ENCODE data around the gene SETDB2. TPM values are rescaled to one million over a fixed set of nuclear protein-coding genes. Genes with fewer than 3 reads are reported as not detected.

The SETDB2 gene
- polyA plus RNA-seq, 3 donors = 4.8 to 6.8 (median 6.4) TPM

DNA sequence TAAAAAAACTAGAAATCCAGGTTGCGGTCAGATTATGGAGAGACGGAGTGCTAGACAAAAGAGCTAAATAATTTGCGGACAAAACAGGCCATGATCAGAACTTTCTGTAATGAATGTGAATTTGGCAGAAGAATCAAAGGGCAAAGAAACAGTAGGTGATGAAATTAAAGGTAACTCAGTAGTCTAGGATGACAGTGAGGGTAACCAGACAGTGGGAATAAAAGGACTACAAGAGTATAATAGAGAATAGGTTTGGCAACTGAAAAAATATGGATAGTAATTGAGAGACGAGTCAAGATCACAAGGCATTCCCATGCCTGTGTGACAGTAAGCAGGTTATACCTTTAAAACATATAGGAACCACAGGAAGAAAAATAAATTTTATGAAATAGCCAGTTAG, 36.1 kb upstream of the SETDB2 start:
- Histone ChIP-seq H3K4me1 (ENCODE audit: control insufficient read depth in 1 of 2, insufficient read depth in 2 of 2, low read length in 2 of 2) (no peaks in the 10 kb centered on the region), H4K20me1 (ENCODE audit: insufficient read depth, low read length) (no peaks in the 10 kb centered on the region), H3K4me3 (replicated peaks in 1 of 3; ENCODE audit: low read depth in 2 of 3, low read length in 3 of 3) (no peak overlapping the region), H3K9ac (ENCODE audit: insufficient read depth, low read length, poor library complexity, severe bottlenecking) (no peak overlapping the region), H3K79me2 (ENCODE audit: insufficient read depth, low read length) (no peaks in the 10 kb centered on the region), H3K27ac (ENCODE audit: low read depth in 1 of 2, low read length in 2 of 2) (no peak overlapping the region), H3K9me3 (replicated peaks in 1 of 2; ENCODE audit: control insufficient read depth in 1 of 2, insufficient read depth in 1 of 2, low read length in 2 of 2) (peaks cover 5 to 7% of the 10 kb centered on the region in 2 donors), H2AFZ (ENCODE audit: insufficient read depth, low read depth, low read length, poor library complexity, severe bottlenecking) (no peak overlapping the region), H3K27me3 (ENCODE audit: control insufficient read depth in 2 of 2, insufficient read depth in 2 of 2, low read length in 2 of 2) (no peaks in the 10 kb centered on the region), H3K36me3 (replicated peaks in 1 of 2; ENCODE audit: control insufficient read depth in 1 of 2, insufficient read depth in 2 of 2, low read length in 2 of 2) (no peaks in the 10 kb centered on the region), H3K4me2 (replicated peaks; ENCODE audit: extremely low read depth, low read length, poor library complexity, severe bottlenecking) (no peak overlapping the region)
- intact Hi-C loops (cut with micrococcal nuclease) = no loop called here
- Mint-ChIP-seq H3K27ac (no peak overlapping the region), H3K36me3 (peaks cover 5 to 7% of the 10 kb centered on the region in 2 donors), H3K4me1 (no peaks in the 10 kb centered on the region), H3K4me3 (no peak overlapping the region), H3K9me3 (peaks cover 11 to 25% (median 20%) of the 10 kb centered on the region in 7 donors), H3K27me3 (ENCODE audit: low read depth in 3 of 3) (no peaks in the 10 kb centered on the region)
- WGBS (ENCODE audit: insufficient coverage) = 73% methylated on average over 3 of the region's 4 CpGs
- TF ChIP-seq, protein P1, sequence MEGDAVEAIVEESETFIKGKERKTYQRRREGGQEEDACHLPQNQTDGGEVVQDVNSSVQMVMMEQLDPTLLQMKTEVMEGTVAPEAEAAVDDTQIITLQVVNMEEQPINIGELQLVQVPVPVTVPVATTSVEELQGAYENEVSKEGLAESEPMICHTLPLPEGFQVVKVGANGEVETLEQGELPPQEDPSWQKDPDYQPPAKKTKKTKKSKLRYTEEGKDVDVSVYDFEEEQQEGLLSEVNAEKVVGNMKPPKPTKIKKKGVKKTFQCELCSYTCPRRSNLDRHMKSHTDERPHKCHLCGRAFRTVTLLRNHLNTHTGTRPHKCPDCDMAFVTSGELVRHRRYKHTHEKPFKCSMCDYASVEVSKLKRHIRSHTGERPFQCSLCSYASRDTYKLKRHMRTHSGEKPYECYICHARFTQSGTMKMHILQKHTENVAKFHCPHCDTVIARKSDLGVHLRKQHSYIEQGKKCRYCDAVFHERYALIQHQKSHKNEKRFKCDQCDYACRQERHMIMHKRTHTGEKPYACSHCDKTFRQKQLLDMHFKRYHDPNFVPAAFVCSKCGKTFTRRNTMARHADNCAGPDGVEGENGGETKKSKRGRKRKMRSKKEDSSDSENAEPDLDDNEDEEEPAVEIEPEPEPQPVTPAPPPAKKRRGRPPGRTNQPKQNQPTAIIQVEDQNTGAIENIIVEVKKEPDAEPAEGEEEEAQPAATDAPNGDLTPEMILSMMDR (IDR thresholded peaks at IDR 0.05) = no peak
- no peak for DNase-seq

GRCh38 chr13:49409008-49409407, 35.1 kb upstream of the SETDB2 start:
- H3K36me3 ChIP-seq (replicated peaks in 1 of 2; ENCODE audit: control insufficient read depth in 1 of 2, insufficient read depth in 2 of 2, low read length in 2 of 2) = no peaks in the 10 kb centered on the region
- no peak overlapping the region for H3K4me3 Mint-ChIP-seq

More at GRCh38 chr13:49409008-49409407, 35.1 kb upstream of the SETDB2 start:
- Histone ChIP-seq H3K27ac (ENCODE audit: low read depth in 1 of 2, low read length in 2 of 2) (no peak overlapping the region), H3K9me3 (replicated peaks in 1 of 2; ENCODE audit: control insufficient read depth in 1 of 2, insufficient read depth in 1 of 2, low read length in 2 of 2) (peaks cover 5% of the 10 kb centered on the region in 2 donors), H3K4me1 (ENCODE audit: control insufficient read depth in 1 of 2, insufficient read depth in 2 of 2, low read length in 2 of 2) (no peaks in the 10 kb centered on the region), H2AFZ (ENCODE audit: insufficient read depth, low read depth, low read length, poor library complexity, severe bottlenecking) (no peak overlapping the region), H3K27me3 (ENCODE audit: control insufficient read depth in 2 of 2, insufficient read depth in 2 of 2, low read length in 2 of 2) (no peaks in the 10 kb centered on the region), H3K4me2 (replicated peaks; ENCODE audit: extremely low read depth, low read length, poor library complexity, severe bottlenecking) (no peak overlapping the region), H3K4me3 (replicated peaks in 1 of 3; ENCODE audit: low read depth in 2 of 3, low read length in 3 of 3) (no peak overlapping the region), H3K79me2 (ENCODE audit: insufficient read depth, low read length) (no peaks in the 10 kb centered on the region), H3K9ac (ENCODE audit: insufficient read depth, low read length, poor library complexity, severe bottlenecking) (no peak overlapping the region), H4K20me1 (ENCODE audit: insufficient read depth, low read length) (no peaks in the 10 kb centered on the region)
- Mint-ChIP-seq H3K36me3 (peaks cover 5 to 6% of the 10 kb centered on the region in 2 donors), H3K9me3 (peaks cover 8 to 24% (median 19%) of the 10 kb centered on the region in 7 donors), H3K4me1 (no peaks in the 10 kb centered on the region), H3K27me3 (ENCODE audit: low read depth in 3 of 3) (no peaks in the 10 kb centered on the region), H3K27ac (no peak overlapping the region)
- intact Hi-C loops (cut with micrococcal nuclease) = no loop called here
- TF ChIP-seq, protein P1 (IDR thresholded peaks at IDR 0.05) = no peak
- WGBS (ENCODE audit: insufficient coverage) = 100% methylated on average over 1 of the region's 3 CpGs
- DNase-seq = no peak

All from CD14-positive monocyte (primary cell).